Pancreas (tissue), 10 donors: ENCODE results near the gene MAP3K6. TPM values are rescaled to one million over a fixed set of nuclear protein-coding genes. Genes with fewer than 3 reads are reported as not detected.

ENCODE experiments used
- ATAC-seq, 4 donors: fragments of 200-7000 bp; cut with Tn5 transposase; one replicate each; pipeline versions ENCODE4 v1.8.0 to v1.9.1; 2020; ENCODE audit warnings: mild to moderate bottlenecking in 4 of 4, moderate library complexity in 4 of 4
- DNase-seq, 6 donors: peaks; one replicate each; pipeline ENCODE4 v3.0.0-alpha.2; 2020
- FAIRE-seq: peaks from 2 replicates; lab custom pipeline; 2012; peaks lifted over from hg19 to GRCh38; lab: Jason Lieb, UNC
- H3K27ac ChIP-seq, 4 donors: fragments of 200-600 bp; sonication (generic); 1 replicate in 3 of 4; 2 replicates in 1 of 4; pipeline versions ENCODE4 v1.5.0 to v1.8.0; 2020
- H3K27me3 ChIP-seq, 4 donors: fragments of 200-600 bp; one replicate each; pipeline ENCODE4 v1.8.0; 2021
- H3K36me3 ChIP-seq, 3 donors: fragments of 200-600 bp; sonication (generic) in 1 of 3; one replicate each; pipeline versions ENCODE4 v1.5.0 to v1.8.0; 2020 to 2021
- H3K4me1 ChIP-seq, 3 donors: fragments of 200-600 bp; one replicate each; pipeline ENCODE4 v1.8.0; 2021
- H3K4me3 ChIP-seq, 4 donors: fragments of 200-600 bp; sonication (generic) in 2 of 4; one replicate each; pipeline versions ENCODE4 v1.5.0 to v1.8.0; 2020 to 2021
- H3K9me3 ChIP-seq, 4 donors: fragments of 200-600 bp; one replicate each; pipeline ENCODE4 v1.8.0; 2021
- WGBS, 2 donors: extraction: QIAGEN DNeasy Blood & Tissue Kit; methylation state at CpG; one replicate each; pipeline ENCODE4 v1.1.7; 2013; 5-methylcytosine and 5-hydroxymethylcytosine counted together
- intact Hi-C, 3 donors: fragments of 100-400 bp; cut with DNase I; formaldehyde crosslinking; loops; one replicate each; pipeline versions ENCODE4 v1.11.1 to v1.14.2; 2022
- polyA plus RNA-seq, 2 donors: library from polyadenylated mRNA; stranded (reverse); fragments of 200-250 nt; gene quantifications; one replicate each; pipeline ENCODE4 v1.2.3, GENCODE V29; 2013
- total RNA-seq, 6 donors: library from RNA; stranded (reverse); fragmentation: NEBNext Ultra II Directional in 4 of 6; extraction: Animal tissue kit (Norgen Biotek cat#: 25700) in 4 of 6; gene quantifications; one replicate each; pipeline versions ENCODE4 v1.2.1 to v1.2.4, GENCODE V29; 2021 to 2023
- TF ChIP-seq, protein P1 (sequence below), 4 donors: fragments of 200-600 bp; sonication (generic) in 3 of 4; IDR thresholded peaks; one replicate each; pipeline versions ENCODE4 v1.5.0 to v1.8.0; 2021; ENCODE audit warnings: antibody characterized with exemption in 4 of 4
- donor health status: healthy with polysubstance abuse.
- donor health status: DM: no; HTN: no; CAD: no; lungs with moderate emphysema.
- donor health status: DM: no; HTN: no; CAD: no.
- donor health status: control.
- donor health status: control.
- donor health status: Bipolar disorder and iron deficiency.
- donor health status: DM: yes; HTN: yes; CAD: no.
- donor health status: DM: no; HTN: no; CAD: no.
- donor health status: DM: no; HTN: no; CAD: no.
- donor health status: DM: yes; HTN: yes; CAD: no.

MAP3K6 gene
- total and polyA plus RNA-seq, 8 donors, result 4.7 to 65.7 (median 10.1) TPM

DNA sequence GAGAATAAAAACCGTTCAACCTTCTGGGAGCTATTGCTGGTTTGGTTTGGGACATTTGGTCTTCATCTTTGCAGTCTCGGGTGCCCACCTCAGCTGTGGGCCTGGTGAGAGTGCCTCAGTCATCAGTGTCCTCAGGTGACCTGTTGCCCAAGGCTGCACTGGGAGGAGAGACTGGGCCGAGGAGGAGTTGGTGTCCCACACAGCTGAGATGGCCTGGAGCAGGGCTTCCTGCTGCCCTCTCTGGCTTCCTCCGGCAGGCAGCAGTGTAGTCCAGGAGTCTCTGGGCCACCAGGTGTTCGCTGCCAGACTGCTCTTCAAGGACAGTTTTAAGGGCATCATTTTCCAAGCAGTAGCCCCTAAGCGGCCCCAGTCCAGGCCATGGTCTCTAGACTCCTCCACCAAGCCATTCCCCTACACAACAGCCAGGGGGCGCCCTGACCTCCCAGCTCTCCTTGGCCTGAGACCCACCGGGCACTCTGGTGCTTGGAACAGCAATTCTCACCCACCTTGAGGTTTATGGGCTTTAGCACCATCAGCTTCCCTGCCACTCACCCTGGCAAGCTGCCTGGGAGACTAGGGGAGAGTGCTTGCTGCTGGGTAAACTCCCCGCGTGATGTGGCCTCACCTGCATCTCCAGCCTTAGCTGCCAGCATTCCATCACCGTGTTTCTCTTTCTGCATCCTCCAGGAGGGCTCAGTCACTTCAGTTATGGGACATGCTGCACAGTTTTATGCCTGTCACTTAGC, 34.1 kb downstream of the MAP3K6 start:
- intact Hi-C loops, result loop anchor here in 1 of 3 donors (10.0 kb wide), 1 partner anchor 52 kb away; the partner anchor contains the start of gene CD164L2
- H3K4me3 ChIP-seq, result no peak overlapping the region
- no peak overlapping the region for H3K27ac ChIP-seq
- TF ChIP-seq, protein P1, sequence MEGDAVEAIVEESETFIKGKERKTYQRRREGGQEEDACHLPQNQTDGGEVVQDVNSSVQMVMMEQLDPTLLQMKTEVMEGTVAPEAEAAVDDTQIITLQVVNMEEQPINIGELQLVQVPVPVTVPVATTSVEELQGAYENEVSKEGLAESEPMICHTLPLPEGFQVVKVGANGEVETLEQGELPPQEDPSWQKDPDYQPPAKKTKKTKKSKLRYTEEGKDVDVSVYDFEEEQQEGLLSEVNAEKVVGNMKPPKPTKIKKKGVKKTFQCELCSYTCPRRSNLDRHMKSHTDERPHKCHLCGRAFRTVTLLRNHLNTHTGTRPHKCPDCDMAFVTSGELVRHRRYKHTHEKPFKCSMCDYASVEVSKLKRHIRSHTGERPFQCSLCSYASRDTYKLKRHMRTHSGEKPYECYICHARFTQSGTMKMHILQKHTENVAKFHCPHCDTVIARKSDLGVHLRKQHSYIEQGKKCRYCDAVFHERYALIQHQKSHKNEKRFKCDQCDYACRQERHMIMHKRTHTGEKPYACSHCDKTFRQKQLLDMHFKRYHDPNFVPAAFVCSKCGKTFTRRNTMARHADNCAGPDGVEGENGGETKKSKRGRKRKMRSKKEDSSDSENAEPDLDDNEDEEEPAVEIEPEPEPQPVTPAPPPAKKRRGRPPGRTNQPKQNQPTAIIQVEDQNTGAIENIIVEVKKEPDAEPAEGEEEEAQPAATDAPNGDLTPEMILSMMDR (IDR thresholded peaks at IDR 0.05), result peak; percentile 70 to 86 (median 80)
- no peaks in the 10 kb centered on the region for H3K9me3 ChIP-seq
- FAIRE-seq (no peak), DNase-seq (peak in 2 of 6 donors; percentile 58 to 73), ATAC-seq (peak; percentile 72 to 90 (median 78))
- peaks cover 0 to 19% (median 7%) of the 10 kb centered on the region in 3 donors for H3K36me3 ChIP-seq
- no peaks in the 10 kb centered on the region for H3K27me3 ChIP-seq
- WGBS, 2 donors, result 58 to 60% methylated on average over 11 of the region's 11 CpGs
- H3K4me1 ChIP-seq, result no peaks in the 10 kb centered on the region

DNA sequence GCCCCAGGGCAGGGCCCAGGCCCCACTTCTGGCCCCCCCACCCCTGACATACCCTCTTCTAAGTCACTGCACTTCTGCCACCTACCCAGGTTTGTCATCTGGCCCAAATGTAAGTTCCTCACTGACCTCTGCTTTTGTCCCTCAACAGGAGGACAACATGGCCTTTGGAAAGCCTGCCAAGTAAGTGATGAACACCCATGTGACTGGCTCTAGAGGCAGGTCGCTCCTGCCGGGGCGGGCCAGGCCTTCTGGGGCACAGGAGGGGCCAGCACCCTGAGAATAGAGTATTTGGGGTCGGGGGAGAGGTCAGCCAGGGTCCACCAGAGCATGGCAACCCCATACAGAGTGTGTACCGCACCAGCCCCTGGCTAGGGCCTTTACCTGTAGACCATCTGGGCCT, 34.8 kb downstream of the MAP3K6 start:
- FAIRE-seq (no peak), ATAC-seq (no peak), DNase-seq (no peak)
- Histone ChIP-seq H3K27me3 (no peaks in the 10 kb centered on the region), H3K4me3 (no peak overlapping the region), H3K36me3 (peaks cover 0 to 19% (median 7%) of the 10 kb centered on the region in 3 donors), H3K4me1 (no peaks in the 10 kb centered on the region), H3K27ac (no peak overlapping the region), H3K9me3 (no peaks in the 10 kb centered on the region)
- intact Hi-C loops, result loop anchor here in 1 of 3 donors (10.0 kb wide), 1 partner anchor 53 kb away; the partner anchor contains the start of gene CD164L2
- WGBS, 2 donors, result 85 to 89% methylated on average over 5 of the region's 5 CpGs
- TF ChIP-seq, protein P1 (IDR thresholded peaks at IDR 0.05), result no peak

DNA sequence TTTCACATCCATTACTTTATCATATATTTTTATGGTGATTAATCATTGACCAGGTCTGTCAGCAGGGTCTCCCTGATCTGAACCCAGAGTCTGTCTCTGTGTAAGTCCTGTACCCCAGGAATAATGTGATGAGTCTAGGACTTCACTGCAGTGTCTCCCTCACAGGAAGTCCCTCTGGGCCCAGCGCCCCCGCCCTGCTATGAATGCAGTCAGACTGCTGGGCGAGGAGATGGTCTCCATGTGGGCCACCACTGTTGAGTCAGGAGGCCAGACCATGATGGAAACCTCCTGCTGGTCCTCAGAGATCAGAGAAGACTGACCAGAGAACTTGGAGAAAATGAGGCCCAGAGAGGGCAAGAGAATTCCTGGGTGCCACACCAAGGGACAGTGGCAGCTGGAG, 35.3 kb downstream of the MAP3K6 start:
- no peak overlapping the region for H3K27ac ChIP-seq
- no peaks in the 10 kb centered on the region for H3K9me3 ChIP-seq
- H3K4me1 ChIP-seq, result no peaks in the 10 kb centered on the region
- TF ChIP-seq, protein P1 (IDR thresholded peaks at IDR 0.05), result no peak
- 91 to 97% methylated on average over 3 of the region's 3 CpGs for WGBS, 2 donors
- intact Hi-C loops, result loop anchor here in 1 of 3 donors (10.0 kb wide), 1 partner anchor 53 kb away; the partner anchor contains the start of gene CD164L2
- ATAC-seq (no peak), FAIRE-seq (no peak), DNase-seq (no peak)
- no peak overlapping the region for H3K4me3 ChIP-seq
- H3K36me3 ChIP-seq, result peaks cover 0 to 19% (median 7%) of the 10 kb centered on the region in 3 donors
- H3K27me3 ChIP-seq, result no peaks in the 10 kb centered on the region

DNA sequence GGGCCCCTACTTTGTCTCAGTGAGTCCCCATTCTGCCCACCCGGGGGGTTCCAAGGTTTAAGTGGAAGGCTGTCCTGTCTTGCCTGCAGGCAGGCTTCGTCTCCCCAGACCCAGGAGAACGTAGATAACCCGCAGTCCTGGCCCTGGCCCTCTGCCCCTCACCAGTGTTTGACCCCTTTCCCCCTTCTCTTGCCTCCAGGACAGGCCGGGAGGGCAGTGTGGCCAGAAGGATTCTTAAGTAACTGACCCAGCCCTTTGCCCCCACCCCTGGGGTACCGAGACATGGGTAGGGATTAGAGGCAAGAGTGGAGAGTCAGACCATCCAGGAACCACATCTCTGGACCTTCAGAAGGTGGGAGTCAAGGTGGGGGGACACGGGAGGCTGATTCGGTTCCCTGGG, 36.0 kb downstream of the MAP3K6 start:
- Histone ChIP-seq H3K27me3 (no peaks in the 10 kb centered on the region), H3K9me3 (no peaks in the 10 kb centered on the region), H3K27ac (no peak overlapping the region), H3K36me3 (peaks cover 0 to 22% (median 7%) of the 10 kb centered on the region in 3 donors), H3K4me3 (no peak overlapping the region), H3K4me1 (no peaks in the 10 kb centered on the region)
- DNase-seq (no peak), FAIRE-seq (no peak), ATAC-seq (no peak)
- WGBS, 2 donors, result 78 to 82% methylated on average over 8 of the region's 8 CpGs
- TF ChIP-seq, protein P1 (IDR thresholded peaks at IDR 0.05), result no peak
- intact Hi-C loops, result loop anchor here in 1 of 3 donors (10.0 kb wide), 1 partner anchor 54 kb away; the partner anchor contains the start of gene CD164L2

DNA sequence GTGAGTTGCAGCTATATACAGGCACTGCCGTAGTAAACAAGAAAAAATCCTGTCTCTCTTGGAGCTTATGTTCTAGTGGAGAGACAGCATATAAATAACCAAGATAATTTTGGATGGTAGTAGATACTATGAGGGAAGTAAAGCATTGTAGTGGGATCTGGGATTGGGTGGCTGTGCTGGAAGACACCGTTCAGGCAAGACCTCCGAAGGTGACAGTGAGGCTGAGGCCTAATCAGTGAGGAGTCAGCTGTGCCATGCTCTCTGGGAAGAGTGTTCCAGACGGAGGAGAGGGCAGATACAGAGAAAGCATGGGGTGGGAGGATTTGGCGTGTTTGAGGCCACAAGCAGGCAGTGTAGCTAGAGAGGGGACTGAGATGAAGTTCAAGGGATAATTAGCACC, 38.8 kb downstream of the MAP3K6 start:
- H3K4me3 ChIP-seq, result no peak overlapping the region
- WGBS, 2 donors, result 80 to 81% methylated on average over 5 of the region's 5 CpGs
- no peaks in the 10 kb centered on the region for H3K9me3 ChIP-seq
- no peak for DNase-seq
- TF ChIP-seq, protein P1 (IDR thresholded peaks at IDR 0.05), result no peak
- FAIRE-seq, result no peak
- no peaks in the 10 kb centered on the region for H3K27me3 ChIP-seq
- intact Hi-C loops, result no loop called here
- peaks cover 0 to 12% (median 7%) of the 10 kb centered on the region in 3 donors for H3K4me1 ChIP-seq
- peaks cover 0 to 6% (median 0%) of the 10 kb centered on the region in 3 donors for H3K36me3 ChIP-seq
- no peak for ATAC-seq
- H3K27ac ChIP-seq, result no peak overlapping the region
